Activated naive CD4-positive, alpha-beta T cell treated with anti-CD3 and anti-CD28 coated beads, Interleukin-2, amount 10 ng/mL, durations not matched to agents 7 days and 5 days (primary cell): Measurements from ENCODE around the gene SLC18B1.

Experiments
- CTCF ChIA-PET: fragments of 350-600 bp; sonication (Branson Sonifier 250); formaldehyde crosslinking; loops from one replicate; lab custom pipeline; 2021; ENCODE audit warnings: antibody characterized with exemption; lab: Charles Lee
- DNase-seq: peaks from one replicate; pipeline ENCODE4 v3.0.0-alpha.2; 2020
- H3K27ac Mint-ChIP-seq: one replicate; pipeline ENCODE4 v1.8.0; 2021; ENCODE audit warnings: mild to moderate bottlenecking, moderate library complexity, mixed read lengths
- H3K27me3 Mint-ChIP-seq: one replicate; pipeline ENCODE4 v1.8.0; 2021; ENCODE audit warnings: mild to moderate bottlenecking, mixed read lengths
- H3K36me3 Mint-ChIP-seq: one replicate; pipeline ENCODE4 v1.8.0; 2021; ENCODE audit warnings: mixed read lengths
- H3K4me1 Mint-ChIP-seq: one replicate; pipeline ENCODE4 v1.8.0; 2021; ENCODE audit warnings: mixed read lengths
- H3K4me3 Mint-ChIP-seq: one replicate; pipeline ENCODE4 v1.8.0; 2021; ENCODE audit warnings: mild to moderate bottlenecking, moderate library complexity, mixed read lengths
- H3K9me3 Mint-ChIP-seq: one replicate; pipeline ENCODE4 v1.8.0; 2021; ENCODE audit warnings: mixed read lengths

The SLC18B1 gene

GRCh38 chr6:132813173-132813856 is 14.9 kb upstream of the SLC18B1 start:
- peak; percentile 48 for DNase-seq

GRCh38 chr6:132812756-132813172 is 14.3 kb upstream of the SLC18B1 start:
- H3K4me1 Mint-ChIP-seq, result peaks cover 41% of the 10 kb centered on the region
- peaks cover 33% of the 10 kb centered on the region for H3K36me3 Mint-ChIP-seq
- H3K4me3 Mint-ChIP-seq, result peak overlapping the region; percentile 96
- peak overlapping the region; percentile 100 for H3K27ac Mint-ChIP-seq
- CTCF ChIA-PET, result interaction anchor here (0.7 to 5.5 kb wide), 3 partner anchors 11 to 143 kb away, joined by 4 to 25 read pairs (median 4); partner anchors contain the start of gene SLC18B1
- peaks cover 3% of the 10 kb centered on the region for H3K27me3 Mint-ChIP-seq
- no peaks in the 10 kb centered on the region for H3K9me3 Mint-ChIP-seq
- DNase-seq, result peak; percentile 26

More at GRCh38 chr6:132813173-132813856, 14.9 kb upstream of the SLC18B1 start:
- H3K4me3 Mint-ChIP-seq, result peak overlapping the region; percentile 96
- H3K36me3 Mint-ChIP-seq, result peaks cover 39% of the 10 kb centered on the region
- CTCF ChIA-PET, result interaction anchor here (1.4 to 5.5 kb wide), 2 partner anchors 10 to 15 kb away, joined by 4 to 25 read pairs; partner anchors contain the start of gene SLC18B1
- H3K27me3 Mint-ChIP-seq, result peaks cover 3% of the 10 kb centered on the region
- H3K27ac Mint-ChIP-seq, result peak overlapping the region; percentile 100
- H3K4me1 Mint-ChIP-seq, result peaks cover 45% of the 10 kb centered on the region
- H3K9me3 Mint-ChIP-seq, result no peaks in the 10 kb centered on the region

GRCh38 chr6:132812255-132812732 is 13.9 kb upstream of the SLC18B1 start:
- peaks cover 29% of the 10 kb centered on the region for H3K36me3 Mint-ChIP-seq
- H3K4me1 Mint-ChIP-seq, result peaks cover 37% of the 10 kb centered on the region
- no peaks in the 10 kb centered on the region for H3K9me3 Mint-ChIP-seq
- CTCF ChIA-PET, result interaction anchor here (0.7 to 5.5 kb wide), 3 partner anchors 11 to 142 kb away, joined by 4 to 25 read pairs (median 4); partner anchors contain the start of gene SLC18B1
- peak overlapping the region; percentile 100 for H3K27ac Mint-ChIP-seq
- DNase-seq, result no peak
- H3K4me3 Mint-ChIP-seq, result peak overlapping the region; percentile 96
- H3K27me3 Mint-ChIP-seq, result peaks cover 3% of the 10 kb centered on the region

- Mint-ChIP-seq H3K36me3 (peaks cover 20% of the 10 kb centered on the region), H3K9me3 (no peaks in the 10 kb centered on the region), H3K27ac (no peak overlapping the region), H3K27me3 (peaks cover 8% of the 10 kb centered on the region), H3K4me1 (peaks cover 30% of the 10 kb centered on the region), H3K4me3 (no peak overlapping the region)
- no peak for DNase-seq
- CTCF ChIA-PET, result interaction anchor here (5.5 kb wide), 1 partner anchor 13 kb away, joined by 25 read pairs; the partner anchor contains the start of gene SLC18B1
Observed at GRCh38 chr6:132811276-132811675, 12.8 kb upstream of the SLC18B1 start.

- Mint-ChIP-seq H3K27ac (no peak overlapping the region), H3K9me3 (no peaks in the 10 kb centered on the region), H3K27me3 (peaks cover 12% of the 10 kb centered on the region), H3K4me3 (no peak overlapping the region), H3K4me1 (peaks cover 2% of the 10 kb centered on the region), H3K36me3 (no peaks in the 10 kb centered on the region)
- no peak for DNase-seq
- CTCF ChIA-PET, result no interaction called here
Observed at GRCh38 chr6:132805548-132805947, 7.1 kb upstream of the SLC18B1 start.

GRCh38 chr6:132804251-132804650 is 5.8 kb upstream of the SLC18B1 start:
- no peak overlapping the region for H3K4me3 Mint-ChIP-seq
- no peaks in the 10 kb centered on the region for H3K36me3 Mint-ChIP-seq
- CTCF ChIA-PET, result no interaction called here

DNA sequence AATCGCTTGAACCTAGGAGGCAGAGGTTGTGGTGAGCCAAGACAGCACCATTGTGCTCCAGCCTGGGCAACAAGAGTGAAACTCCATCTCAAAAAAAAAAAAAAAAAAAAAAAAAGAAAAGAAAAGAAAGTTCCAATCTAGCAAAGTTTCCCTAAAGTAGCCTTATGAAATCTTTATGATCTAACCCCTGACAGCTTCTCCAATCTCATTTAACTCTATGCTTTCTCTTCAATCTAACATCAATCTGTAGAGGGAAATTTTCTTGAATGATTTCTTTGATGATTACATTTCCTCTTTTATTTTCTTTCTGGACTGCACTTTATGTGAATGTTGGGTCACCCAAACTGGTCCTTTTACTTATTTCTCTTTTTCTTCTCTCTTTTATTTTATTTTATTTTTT is 2.2 kb upstream of the SLC18B1 start:
- CTCF ChIA-PET, result interaction anchor here (1.0 to 1.4 kb wide), 2 partner anchors 12 to 131 kb away, joined by 4 read pairs; no protein-coding TSS in a partner anchor
- no peak overlapping the region for H3K4me3 Mint-ChIP-seq
- peaks cover 16% of the 10 kb centered on the region for H3K4me1 Mint-ChIP-seq
- peaks cover 1% of the 10 kb centered on the region for H3K36me3 Mint-ChIP-seq
- DNase-seq, result no peak
- no peaks in the 10 kb centered on the region for H3K9me3 Mint-ChIP-seq
- no peak overlapping the region for H3K27ac Mint-ChIP-seq
- peaks cover 5% of the 10 kb centered on the region for H3K27me3 Mint-ChIP-seq

More at GRCh38 chr6:132804251-132804650, 5.8 kb upstream of the SLC18B1 start:
- H3K27ac Mint-ChIP-seq, result no peak overlapping the region
- no peak for DNase-seq
- no peaks in the 10 kb centered on the region for H3K9me3 Mint-ChIP-seq
- H3K27me3 Mint-ChIP-seq, result peaks cover 12% of the 10 kb centered on the region
- peaks cover 2% of the 10 kb centered on the region for H3K4me1 Mint-ChIP-seq

DNA sequence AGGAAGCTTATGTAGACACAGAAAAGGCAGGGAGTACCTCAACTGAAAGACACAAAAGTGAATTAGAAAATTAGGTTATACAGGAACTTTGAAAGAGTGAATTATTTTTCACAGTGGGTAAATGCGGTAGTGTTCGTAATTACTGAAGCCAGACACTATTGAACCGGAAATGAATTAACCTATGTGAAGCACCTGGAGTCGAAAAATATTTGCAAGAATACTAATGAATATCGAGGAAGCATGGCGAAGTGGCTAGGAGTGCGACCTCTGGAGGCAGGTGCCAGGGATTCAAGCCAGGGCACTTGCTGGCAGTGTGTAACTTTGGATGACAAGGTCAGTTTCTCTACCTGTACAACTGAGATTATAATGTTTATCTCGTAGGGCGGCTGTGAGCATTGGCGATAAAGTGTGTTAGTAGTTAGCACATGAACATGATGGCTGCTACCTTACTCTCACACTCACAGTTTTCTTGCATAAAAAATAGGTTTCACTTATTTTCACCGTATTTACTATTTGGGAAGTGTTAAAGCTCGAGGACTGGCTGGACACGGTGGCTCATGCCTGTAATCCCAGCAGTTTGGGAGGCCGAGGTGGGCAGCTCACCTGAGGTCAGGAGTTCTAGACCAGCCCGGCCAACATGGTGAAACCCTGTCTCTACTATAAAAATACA is 567 bp upstream of the SLC18B1 start:
- CTCF ChIA-PET, result interaction anchor here (0.7 to 3.0 kb wide), 14 partner anchors 11 to 269 kb away, joined by 3 to 25 read pairs (median 4); partner anchors contain the start of gene RPS12
- H3K4me1 Mint-ChIP-seq, result peaks cover 16% of the 10 kb centered on the region
- DNase-seq, result peak; percentile 76
- no peak overlapping the region for H3K27ac Mint-ChIP-seq
- peaks cover 3% of the 10 kb centered on the region for H3K36me3 Mint-ChIP-seq
- H3K9me3 Mint-ChIP-seq, result no peaks in the 10 kb centered on the region
- H3K4me3 Mint-ChIP-seq, result no peak overlapping the region
- H3K27me3 Mint-ChIP-seq, result no peaks in the 10 kb centered on the region

- no peak for DNase-seq
- no peak overlapping the region for H3K4me3 Mint-ChIP-seq
- H3K36me3 Mint-ChIP-seq, result peaks cover 7% of the 10 kb centered on the region
- H3K27me3 Mint-ChIP-seq, result no peaks in the 10 kb centered on the region
- H3K27ac Mint-ChIP-seq, result no peak overlapping the region
- peaks cover 25% of the 10 kb centered on the region for H3K4me1 Mint-ChIP-seq
- no peaks in the 10 kb centered on the region for H3K9me3 Mint-ChIP-seq
- CTCF ChIA-PET, result interaction anchor here (0.9 kb wide), 1 partner anchor 12 kb away, joined by 4 read pairs; no protein-coding TSS in a partner anchor
Observed at GRCh38 chr6:132795461-132795860, 3.0 kb downstream of the SLC18B1 start.

DNA sequence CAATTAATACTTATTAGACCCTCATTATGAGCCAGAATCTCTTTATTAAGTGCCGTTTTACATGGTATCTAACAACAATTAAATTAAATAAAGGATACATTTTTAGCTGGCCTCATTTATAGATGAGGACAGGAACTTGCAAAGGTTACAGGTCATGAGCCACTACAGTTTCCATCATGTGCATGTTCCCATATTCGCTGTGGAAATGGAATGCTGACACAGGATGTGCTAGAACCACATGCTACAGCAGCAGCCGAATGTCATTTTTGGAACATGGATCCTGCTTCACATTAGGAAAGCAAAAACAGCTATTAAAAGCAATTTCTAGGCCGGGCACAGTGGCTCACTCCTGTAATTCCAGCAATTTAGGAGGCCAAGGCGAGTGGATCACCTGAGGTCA is 5.9 kb downstream of the SLC18B1 start:
- Mint-ChIP-seq H3K9me3 (no peaks in the 10 kb centered on the region), H3K4me1 (peaks cover 22% of the 10 kb centered on the region), H3K27me3 (no peaks in the 10 kb centered on the region), H3K27ac (no peak overlapping the region), H3K36me3 (peaks cover 17% of the 10 kb centered on the region), H3K4me3 (no peak overlapping the region)
- CTCF ChIA-PET, result interaction anchor here (0.7 kb wide), 1 partner anchor 241 kb away, joined by 3 read pairs; no protein-coding TSS in a partner anchor
- DNase-seq, result no peak

GRCh38 chr6:132790450-132790849 is 8.0 kb downstream of the SLC18B1 start:
- CTCF ChIA-PET, result interaction anchor here (1.2 kb wide), 1 partner anchor 19 kb away, joined by 3 read pairs; no protein-coding TSS in a partner anchor
- Mint-ChIP-seq H3K27ac (no peak overlapping the region), H3K9me3 (no peaks in the 10 kb centered on the region), H3K4me3 (no peak overlapping the region), H3K4me1 (peaks cover 15% of the 10 kb centered on the region), H3K27me3 (no peaks in the 10 kb centered on the region), H3K36me3 (peaks cover 21% of the 10 kb centered on the region)
- DNase-seq, result no peak

DNA sequence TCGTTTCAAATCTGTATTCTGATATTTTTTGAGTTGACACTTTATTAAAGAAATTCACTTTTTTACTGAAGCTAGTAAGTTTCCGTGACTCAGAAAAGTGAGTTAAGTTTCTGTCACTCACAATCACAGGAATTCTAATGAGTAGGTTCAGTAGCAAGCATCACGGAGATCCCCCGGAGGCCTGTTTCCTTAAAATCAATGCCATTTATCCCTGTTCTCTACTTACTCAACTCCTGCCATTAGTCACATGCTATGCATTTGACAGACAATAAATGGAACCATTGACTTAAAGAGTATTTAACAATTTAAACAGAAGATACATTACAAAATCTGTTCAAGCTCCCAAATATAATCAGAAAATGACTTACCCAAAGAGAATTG is 9.1 kb downstream of the SLC18B1 start:
- DNase-seq, result no peak
- Mint-ChIP-seq H3K27me3 (no peaks in the 10 kb centered on the region), H3K9me3 (no peaks in the 10 kb centered on the region), H3K36me3 (peaks cover 21% of the 10 kb centered on the region), H3K4me1 (peaks cover 15% of the 10 kb centered on the region), H3K4me3 (no peak overlapping the region), H3K27ac (no peak overlapping the region)
- CTCF ChIA-PET, result interaction anchor here (0.8 kb wide), 1 partner anchor 11 kb away, joined by 4 read pairs; no protein-coding TSS in a partner anchor

DNA sequence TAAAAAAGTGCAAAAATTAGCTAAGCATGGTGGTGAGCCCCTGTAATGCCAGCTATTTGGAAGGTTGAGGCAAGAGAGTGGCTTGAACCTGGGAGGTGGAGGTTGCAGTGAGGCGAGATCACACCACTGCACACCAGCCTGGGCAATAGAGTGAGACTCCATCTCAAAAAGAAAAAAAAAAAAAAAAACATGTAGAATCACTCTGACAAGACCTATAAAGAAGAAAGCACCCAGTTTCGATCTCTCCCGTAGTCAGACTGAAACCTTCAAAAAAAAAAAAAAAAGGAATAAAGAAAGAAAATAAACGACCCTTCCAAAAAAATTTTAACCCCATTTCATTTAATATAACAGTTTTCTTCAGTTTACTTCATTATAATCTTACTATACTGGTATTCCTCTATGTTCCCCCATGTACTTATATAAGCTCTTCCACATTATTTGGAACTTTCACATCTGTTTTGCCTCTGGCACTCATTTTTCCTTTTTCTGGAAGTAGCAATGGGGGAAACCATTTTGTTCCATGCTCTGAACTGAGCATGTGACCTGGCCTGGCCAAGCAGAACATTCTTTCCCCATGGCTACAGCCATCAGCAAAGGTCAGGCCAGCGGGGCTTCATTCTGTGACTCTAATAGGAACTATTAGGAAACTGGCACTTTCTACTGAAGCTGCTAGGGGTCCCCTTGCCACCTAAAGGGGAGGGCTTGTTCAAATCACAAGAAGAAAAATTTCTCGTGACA is 9.6 kb downstream of the SLC18B1 start:
- Mint-ChIP-seq H3K36me3 (peaks cover 20% of the 10 kb centered on the region), H3K27ac (no peak overlapping the region), H3K4me3 (no peak overlapping the region), H3K27me3 (no peaks in the 10 kb centered on the region), H3K4me1 (peaks cover 15% of the 10 kb centered on the region), H3K9me3 (no peaks in the 10 kb centered on the region)
- CTCF ChIA-PET, result interaction anchor here (0.8 to 2.2 kb wide), 2 partner anchors 10 to 12 kb away, joined by 4 to 8 read pairs; partner anchors contain the start of gene SLC18B1
- no peak for DNase-seq
